Breast epithelium (tissue), 3 donors: ENCODE measurements around the gene PCDH9.

Source experiments
- CTCF ChIP-seq, 3 donors: fragments of 450-650 bp; IDR thresholded peaks; one replicate each; pipeline ENCODE4 v1.5.1; 2016 to 2017; ENCODE audit warnings: antibody characterized with exemption in 3 of 3, mild to moderate bottlenecking in 3 of 3, moderate library complexity in 3 of 3
- POLR2A ChIP-seq: fragments of 450-650 bp; IDR thresholded peaks from one replicate; pipeline ENCODE4 v1.6.1; 2016; ENCODE audit warnings: antibody characterized with exemption, mild to moderate bottlenecking, moderate library complexity
- POLR2AphosphoS5 ChIP-seq, 3 donors: sonication (generic); formaldehyde crosslinking; IDR thresholded peaks; one replicate each; pipeline ENCODE4 v1.6.1; 2017; ENCODE audit warnings: antibody characterized with exemption in 3 of 3

GRCh38 chr13:66992183-66992582 lies 238.0 kb downstream of the PCDH9 start:
- no peak for TF ChIP-seq CTCF (IDR thresholded peaks at IDR 0.05)
- no peak for TF ChIP-seq POLR2AphosphoS5 (IDR thresholded peaks at IDR 0.05)
- TF ChIP-seq POLR2A, result no peak
